Stimulated activated CD8-positive, alpha-beta memory T cell treated with anti-CD3 and anti-CD28 coated beads, Interleukin-7, amount 100 ng/mL, for 48 hours (primary cell): ENCODE data around the gene JAK3.
A peak's percentile ranks its signal among the peaks of the same experiment; 100 is the strongest.
"Not testable (repeated sequence)": the region's sequence is repeated elsewhere in the genome, so short reads cannot be mapped to it uniquely, and the experiment has no call there.

ENCODE experiments used
- DNase-seq, 2 donors: peaks; one replicate each; pipeline ENCODE4 v3.0.0-alpha.2; 2020; ENCODE audit warnings: low read depth in 1 of 2; ENCODE audit errors: extremely low read depth in 1 of 2

The JAK3 gene

GRCh38 chr19:17847538-17848366, at the start of gene JAK3:
Gene JAK3 (minus strand): TSS chr19:17847982. CDS start chr19:17844417, 3,565 bp downstream.
- peak; percentile 84 to 90 for DNase-seq

GRCh38 chr19:17893766-17894165, 46.0 kb upstream of the JAK3 start:
- DNase-seq: no peak

- DNase-seq: no peak
These were observed 41.9 kb upstream of the JAK3 start for GRCh38 chr19:17889609-17890214.

- no peak for DNase-seq
These were observed 40.5 kb upstream of the JAK3 start for GRCh38 chr19:17888260-17888659.

- not testable (repeated sequence) for DNase-seq
These were observed 39.4 kb upstream of the JAK3 start for GRCh38 chr19:17887221-17887620.

- no peak for DNase-seq
These were observed 38.7 kb upstream of the JAK3 start for GRCh38 chr19:17886515-17886914.

- DNase-seq: no peak
These were observed 36.0 kb upstream of the JAK3 start for GRCh38 chr19:17883627-17884410.

- no peak for DNase-seq
These were observed 33.9 kb upstream of the JAK3 start for GRCh38 chr19:17881701-17882100.

GRCh38 chr19:17879466-17879865, 31.7 kb upstream of the JAK3 start:
- no peak for DNase-seq

- DNase-seq: no peak
These were observed 29.9 kb upstream of the JAK3 start for GRCh38 chr19:17877696-17878095.

- DNase-seq: no peak
These were observed 27.0 kb upstream of the JAK3 start for GRCh38 chr19:17874758-17875135.

- DNase-seq: peak in 1 of 2 donors; percentile 59
These were observed 26.3 kb upstream of the JAK3 start for GRCh38 chr19:17873786-17874757.

- DNase-seq: peak in 1 of 2 donors; percentile 56
These were observed 24.6 kb upstream of the JAK3 start for GRCh38 chr19:17872251-17873001.

GRCh38 chr19:17871878-17872250, 24.1 kb upstream of the JAK3 start, which contains the start of gene SLC5A5:
Gene SLC5A5 (plus strand): TSS chr19:17871945. CDS start chr19:17872320, 375 bp downstream.
- no peak for DNase-seq

GRCh38 chr19:17871032-17871877, 23.5 kb upstream of the JAK3 start:
- DNase-seq: no peak

GRCh38 chr19:17869114-17869608, 21.4 kb upstream of the JAK3 start:
- no peak for DNase-seq

GRCh38 chr19:17868669-17869068, 20.9 kb upstream of the JAK3 start:
- DNase-seq: no peak

- no peak for DNase-seq
These were observed 19.2 kb upstream of the JAK3 start for GRCh38 chr19:17866964-17867486.
